ENCODE data around the gene CRYBG1. TPM values are rescaled to one million over a fixed set of nuclear protein-coding genes. Genes with fewer than 3 reads are reported as not detected.

Gene CRYBG1
- polyA plus RNA-seq, 1 donor (not counting 4 experiments of a cell fraction or from before 2014, with no cell fraction given) = 54.7 TPM

- Histone ChIP-seq H3K79me2 (ENCODE audit: control insufficient read depth, insufficient read depth, low read length) (peaks cover 28% of the 10 kb centered on the region), H3K36me3 (ENCODE audit: control insufficient read depth in 2 of 2, extremely low read depth in 1 of 2, insufficient read depth in 2 of 2, low read length in 2 of 2) (no peaks in the 10 kb centered on the region), H3K27ac (ENCODE audit: control insufficient read depth, insufficient read depth, low read length) (peak overlapping the region; percentile 79), H3K9ac (ENCODE audit: control insufficient read depth, extremely low read depth, insufficient read depth, low read length) (peak overlapping the region; percentile 88), H3K9me3 (ENCODE audit: control insufficient read depth, low read depth, low read length) (no peaks in the 10 kb centered on the region), H3K4me3 (ENCODE audit: control insufficient read depth in 2 of 3, extremely low read depth in 1 of 3, insufficient read depth in 2 of 3, low read depth in 1 of 3, low read length in 3 of 3) (peak overlapping the region; percentile 25 to 84 (median 66)), H3K4me1 (ENCODE audit: control insufficient read depth, extremely low read depth, insufficient read depth, low read length) (peaks cover 15% of the 10 kb centered on the region), H2AFZ (ENCODE audit: control insufficient read depth, low read length) (peak overlapping the region; percentile 56), H3K4me2 (ENCODE audit: control insufficient read depth, extremely low read depth, insufficient read depth, low read depth, low read length) (peak overlapping the region; percentile 89), H4K20me1 (ENCODE audit: control insufficient read depth, extremely low read depth, insufficient read depth, low read length) (no peaks in the 10 kb centered on the region), H3K27me3 (ENCODE audit: control insufficient read depth, extremely low read depth, insufficient read depth, low read length) (no peaks in the 10 kb centered on the region), H3K9me1 (ENCODE audit: control insufficient read depth, extremely low read depth, insufficient read depth, low read length) (no peaks in the 10 kb centered on the region)
- dilution Hi-C loops (cut with MboI; ENCODE audit: extremely low pct_ligation_motif_present, low sequenced_read_pairs) = no loop called here
- DNase-seq (ENCODE audit: low read depth, low spot score) (no peak), FAIRE-seq (no peak)
- TF ChIP-seq, protein P1, sequence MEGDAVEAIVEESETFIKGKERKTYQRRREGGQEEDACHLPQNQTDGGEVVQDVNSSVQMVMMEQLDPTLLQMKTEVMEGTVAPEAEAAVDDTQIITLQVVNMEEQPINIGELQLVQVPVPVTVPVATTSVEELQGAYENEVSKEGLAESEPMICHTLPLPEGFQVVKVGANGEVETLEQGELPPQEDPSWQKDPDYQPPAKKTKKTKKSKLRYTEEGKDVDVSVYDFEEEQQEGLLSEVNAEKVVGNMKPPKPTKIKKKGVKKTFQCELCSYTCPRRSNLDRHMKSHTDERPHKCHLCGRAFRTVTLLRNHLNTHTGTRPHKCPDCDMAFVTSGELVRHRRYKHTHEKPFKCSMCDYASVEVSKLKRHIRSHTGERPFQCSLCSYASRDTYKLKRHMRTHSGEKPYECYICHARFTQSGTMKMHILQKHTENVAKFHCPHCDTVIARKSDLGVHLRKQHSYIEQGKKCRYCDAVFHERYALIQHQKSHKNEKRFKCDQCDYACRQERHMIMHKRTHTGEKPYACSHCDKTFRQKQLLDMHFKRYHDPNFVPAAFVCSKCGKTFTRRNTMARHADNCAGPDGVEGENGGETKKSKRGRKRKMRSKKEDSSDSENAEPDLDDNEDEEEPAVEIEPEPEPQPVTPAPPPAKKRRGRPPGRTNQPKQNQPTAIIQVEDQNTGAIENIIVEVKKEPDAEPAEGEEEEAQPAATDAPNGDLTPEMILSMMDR (optimal IDR thresholded peaks at IDR 0.05 in 1 of 3, IDR thresholded peaks at IDR 0.05 in 1 of 3, conservative IDR thresholded peaks at IDR 0.05 in 1 of 3; ENCODE audit: extremely low read depth in 1 of 3, insufficient read depth in 2 of 3, low read length in 3 of 3) = no peak
- no peak for TF ChIP-seq EZH2 (IDR thresholded peaks at IDR 0.05; ENCODE audit: low read length)
These were observed 149.0 kb downstream of the CRYBG1 start for GRCh38 chr6:106509420-106510089.

- H3K27me3 ChIP-seq (ENCODE audit: control insufficient read depth, extremely low read depth, insufficient read depth, low read length) = no peaks in the 10 kb centered on the region
- peak overlapping the region; percentile 63 for H2AFZ ChIP-seq (ENCODE audit: control insufficient read depth, low read length)
- dilution Hi-C loops (cut with MboI; ENCODE audit: extremely low pct_ligation_motif_present, low sequenced_read_pairs) = no loop called here
- H3K4me2 ChIP-seq (ENCODE audit: control insufficient read depth, extremely low read depth, insufficient read depth, low read depth, low read length) = peak overlapping the region; percentile 89
- peak overlapping the region; percentile 88 for H3K9ac ChIP-seq (ENCODE audit: control insufficient read depth, extremely low read depth, insufficient read depth, low read length)
- TF ChIP-seq, protein P1 (optimal IDR thresholded peaks at IDR 0.05 in 1 of 3, IDR thresholded peaks at IDR 0.05 in 1 of 3, conservative IDR thresholded peaks at IDR 0.05 in 1 of 3; ENCODE audit: extremely low read depth in 1 of 3, insufficient read depth in 2 of 3, low read length in 3 of 3) = peak in 2 of 3 experiments; percentile 7 to 42
- no peak for TF ChIP-seq EZH2 (IDR thresholded peaks at IDR 0.05; ENCODE audit: low read length)
- H4K20me1 ChIP-seq (ENCODE audit: control insufficient read depth, extremely low read depth, insufficient read depth, low read length) = no peaks in the 10 kb centered on the region
- peaks cover 36% of the 10 kb centered on the region for H3K79me2 ChIP-seq (ENCODE audit: control insufficient read depth, insufficient read depth, low read length)
- H3K9me3 ChIP-seq (ENCODE audit: control insufficient read depth, low read depth, low read length) = no peaks in the 10 kb centered on the region
- H3K4me3 ChIP-seq (ENCODE audit: control insufficient read depth in 2 of 3, extremely low read depth in 1 of 3, insufficient read depth in 2 of 3, low read depth in 1 of 3, low read length in 3 of 3) = peak overlapping the region; percentile 25 to 84 (median 66)
- no peaks in the 10 kb centered on the region for H3K9me1 ChIP-seq (ENCODE audit: control insufficient read depth, extremely low read depth, insufficient read depth, low read length)
- peaks cover 15% of the 10 kb centered on the region for H3K4me1 ChIP-seq (ENCODE audit: control insufficient read depth, extremely low read depth, insufficient read depth, low read length)
- H3K27ac ChIP-seq (ENCODE audit: control insufficient read depth, insufficient read depth, low read length) = peak overlapping the region; percentile 79
- peak; percentile 72 for FAIRE-seq
- H3K36me3 ChIP-seq (ENCODE audit: control insufficient read depth in 2 of 2, extremely low read depth in 1 of 2, insufficient read depth in 2 of 2, low read length in 2 of 2) = no peaks in the 10 kb centered on the region
- peak; percentile 69 for DNase-seq (ENCODE audit: low read depth, low spot score)
These were observed 149.8 kb downstream of the CRYBG1 start for GRCh38 chr6:106510090-106510970.
